Jurkat, Clone E6-1 (cell line): ENCODE results near the gene MOGAT3.
"Not testable (repeated sequence)": the region's sequence is repeated elsewhere in the genome, so short reads cannot be mapped to it uniquely, and the experiment has no call there.

ENCODE experiments used
- DNase-seq: peaks from one replicate; pipeline ENCODE4 v3.0.0-alpha.2; 2011; ENCODE audit warnings: low read depth, low spot score
- H3K4me3 ChIP-seq: 2 replicates; pipeline ENCODE4 v1.5.1; 2011; ENCODE audit warnings: mild to moderate bottlenecking, low read length, control low read depth, moderate library complexity

Gene MOGAT3

DNA sequence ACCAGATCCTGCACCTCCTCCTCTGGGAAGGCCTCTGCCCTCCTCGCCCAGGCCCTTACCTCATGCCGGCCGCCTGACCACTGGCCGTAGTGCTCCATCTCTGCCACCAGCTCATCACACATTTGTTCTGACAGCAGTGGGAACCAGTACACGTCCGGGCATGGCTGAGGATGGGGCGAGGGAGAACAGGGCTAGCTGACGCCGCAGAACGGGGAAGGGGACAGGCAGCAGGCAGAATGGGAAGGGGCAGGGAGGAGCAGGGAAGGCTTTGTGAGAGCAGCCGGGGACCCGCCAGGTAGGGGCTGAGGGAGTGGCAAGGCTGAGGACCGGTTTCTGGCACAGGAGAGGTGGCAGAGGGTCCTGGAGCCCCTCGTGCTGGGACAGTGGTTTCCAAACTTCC is 8.0 kb upstream of the MOGAT3 start:
- no peak for DNase-seq
- H3K4me3 ChIP-seq: no peak overlapping the region

DNA sequence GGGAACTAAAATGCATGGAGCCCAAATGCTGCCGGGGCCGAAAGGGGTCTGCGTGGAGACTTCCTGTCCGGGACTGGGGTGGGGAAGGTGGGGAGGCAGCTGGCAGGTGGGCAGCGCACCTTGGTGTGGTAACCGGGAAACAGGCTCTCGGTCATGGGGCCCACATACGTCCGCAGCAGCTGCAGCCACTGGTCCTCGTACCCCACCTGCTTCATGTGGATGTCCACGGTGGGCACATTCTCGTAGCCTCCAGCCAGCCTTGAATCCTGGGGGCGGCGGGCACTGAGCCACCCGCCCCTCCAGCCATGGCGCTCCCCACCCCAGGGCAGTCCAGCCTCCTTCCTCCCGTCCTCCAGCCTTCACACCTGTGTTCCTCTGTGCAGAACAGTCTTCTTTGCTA is 6.6 kb upstream of the MOGAT3 start:
- no peak for DNase-seq
- no peak overlapping the region for H3K4me3 ChIP-seq

DNA sequence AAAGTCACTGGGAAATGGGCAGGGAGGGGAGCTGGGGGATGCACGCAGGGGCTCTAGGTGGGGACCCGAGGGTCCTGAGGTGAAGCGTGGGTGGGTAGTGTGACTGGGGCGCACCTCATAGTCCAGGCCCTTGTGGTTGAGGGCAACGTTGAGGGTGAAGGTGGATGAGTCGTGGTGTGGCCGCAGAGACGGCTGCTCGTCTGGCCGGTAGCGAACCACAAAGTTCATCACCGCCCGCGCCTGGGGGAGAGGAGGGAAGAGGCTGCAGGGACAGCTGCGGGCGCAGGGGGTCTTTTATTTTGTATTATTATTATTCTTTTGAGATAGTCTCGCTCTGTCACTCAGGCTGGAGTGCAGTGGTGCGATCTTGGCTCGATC is 5.8 kb upstream of the MOGAT3 start:
- DNase-seq: no peak
- no peak overlapping the region for H3K4me3 ChIP-seq

DNA sequence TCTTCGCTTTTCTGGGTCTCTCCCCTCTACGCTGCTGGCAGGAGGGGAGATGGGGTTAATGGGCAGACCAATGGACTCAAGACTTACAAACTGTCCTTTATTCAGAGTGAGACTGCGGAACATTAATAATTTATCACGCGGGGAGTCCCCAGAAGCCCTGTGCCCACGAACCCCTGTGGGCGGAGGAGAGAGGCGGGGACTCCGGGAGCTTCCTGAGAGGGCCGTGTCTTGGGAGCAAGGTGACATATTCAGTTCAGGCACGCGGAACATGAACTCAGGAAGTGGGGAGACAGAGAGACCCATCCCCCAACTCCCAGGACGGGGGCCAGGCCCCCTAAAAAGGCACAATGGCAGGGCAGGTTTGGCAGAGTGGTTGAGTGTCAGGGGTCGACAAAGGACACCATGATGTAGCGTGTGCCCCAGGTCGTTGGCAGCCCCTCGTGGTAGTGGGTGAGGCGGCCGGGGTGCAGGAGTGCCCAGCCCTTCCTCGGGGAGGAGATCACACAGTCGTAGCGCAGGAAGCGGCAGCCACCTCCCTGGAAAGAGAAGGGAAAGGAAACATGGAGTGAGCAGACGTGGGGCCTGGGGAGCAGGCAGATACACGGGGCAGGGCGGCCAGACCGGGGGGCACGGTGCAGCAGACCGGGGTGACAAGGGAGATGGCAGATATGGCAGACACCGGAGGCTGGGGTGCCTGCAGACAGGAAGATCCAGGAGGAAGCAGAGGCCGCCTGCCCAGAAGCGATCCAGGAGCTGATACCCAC is 5.2 kb upstream of the MOGAT3 start:
- no peak for DNase-seq
- H3K4me3 ChIP-seq: no peak overlapping the region

DNA sequence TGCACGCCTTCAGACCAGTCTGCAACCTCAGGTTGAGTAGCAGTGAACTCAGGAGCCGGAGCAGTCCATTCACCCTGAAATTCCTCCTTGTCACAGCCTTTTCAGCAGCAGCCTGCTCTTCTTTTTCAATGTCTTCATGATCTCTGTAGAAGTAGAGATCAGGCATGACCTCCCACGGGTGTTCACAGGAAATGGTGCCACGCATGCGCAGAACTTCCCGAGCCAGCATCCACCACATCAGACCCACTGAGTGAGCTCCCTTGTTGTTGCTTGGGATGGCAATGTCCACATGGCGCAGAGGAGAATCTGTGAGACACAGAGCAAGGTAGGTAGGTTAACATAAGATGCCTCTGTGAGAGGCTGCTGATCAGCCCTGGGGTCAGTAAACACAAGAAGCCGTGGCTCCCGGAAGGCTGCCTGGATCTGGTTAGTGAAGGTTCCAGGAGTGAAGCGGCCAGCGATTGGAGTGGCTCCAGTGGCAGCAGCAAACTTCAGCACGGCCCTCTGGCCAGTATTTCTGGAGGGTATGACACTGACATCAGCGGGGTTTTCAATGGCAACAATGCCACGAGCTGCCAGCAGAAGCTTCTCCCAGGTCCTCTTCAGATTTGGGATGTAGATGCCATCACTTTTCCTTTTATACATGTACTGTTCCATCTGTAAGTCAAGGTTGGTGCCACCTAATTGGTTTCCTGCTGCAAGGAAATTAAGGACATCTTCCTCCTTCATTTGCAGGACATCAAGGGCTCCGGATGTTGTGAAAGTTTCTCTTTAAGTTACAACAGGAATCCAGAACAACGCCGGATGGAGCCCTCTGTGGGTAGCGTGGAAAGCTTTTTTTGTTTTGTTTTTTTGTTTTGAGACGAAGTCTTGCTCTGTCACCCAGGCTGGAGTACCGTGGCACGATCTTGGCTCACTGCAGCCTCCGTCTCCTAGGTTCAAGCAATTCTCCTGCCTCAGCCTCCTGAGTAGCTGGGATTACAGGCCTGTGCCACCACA is 3.2 kb upstream of the MOGAT3 start:
- H3K4me3 ChIP-seq, DNase-seq: not testable (repeated sequence)

DNA sequence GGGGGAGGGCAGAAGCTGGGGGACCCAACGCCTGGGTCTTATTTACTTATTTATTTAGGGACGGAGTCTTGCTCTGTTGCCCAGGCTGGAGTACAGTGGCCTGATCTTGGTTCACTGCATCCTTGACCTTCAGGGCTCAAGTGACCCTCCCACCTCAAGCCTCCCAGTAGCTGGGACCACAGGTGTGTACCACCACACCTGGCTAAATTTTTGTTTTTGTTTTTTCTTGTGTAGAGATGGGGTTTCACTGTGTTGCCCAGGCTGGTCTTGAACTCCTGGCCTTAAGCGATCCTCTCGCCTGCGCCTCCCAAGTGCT is 1.7 kb upstream of the MOGAT3 start:
- DNase-seq: no peak
- H3K4me3 ChIP-seq: no peak overlapping the region

DNA sequence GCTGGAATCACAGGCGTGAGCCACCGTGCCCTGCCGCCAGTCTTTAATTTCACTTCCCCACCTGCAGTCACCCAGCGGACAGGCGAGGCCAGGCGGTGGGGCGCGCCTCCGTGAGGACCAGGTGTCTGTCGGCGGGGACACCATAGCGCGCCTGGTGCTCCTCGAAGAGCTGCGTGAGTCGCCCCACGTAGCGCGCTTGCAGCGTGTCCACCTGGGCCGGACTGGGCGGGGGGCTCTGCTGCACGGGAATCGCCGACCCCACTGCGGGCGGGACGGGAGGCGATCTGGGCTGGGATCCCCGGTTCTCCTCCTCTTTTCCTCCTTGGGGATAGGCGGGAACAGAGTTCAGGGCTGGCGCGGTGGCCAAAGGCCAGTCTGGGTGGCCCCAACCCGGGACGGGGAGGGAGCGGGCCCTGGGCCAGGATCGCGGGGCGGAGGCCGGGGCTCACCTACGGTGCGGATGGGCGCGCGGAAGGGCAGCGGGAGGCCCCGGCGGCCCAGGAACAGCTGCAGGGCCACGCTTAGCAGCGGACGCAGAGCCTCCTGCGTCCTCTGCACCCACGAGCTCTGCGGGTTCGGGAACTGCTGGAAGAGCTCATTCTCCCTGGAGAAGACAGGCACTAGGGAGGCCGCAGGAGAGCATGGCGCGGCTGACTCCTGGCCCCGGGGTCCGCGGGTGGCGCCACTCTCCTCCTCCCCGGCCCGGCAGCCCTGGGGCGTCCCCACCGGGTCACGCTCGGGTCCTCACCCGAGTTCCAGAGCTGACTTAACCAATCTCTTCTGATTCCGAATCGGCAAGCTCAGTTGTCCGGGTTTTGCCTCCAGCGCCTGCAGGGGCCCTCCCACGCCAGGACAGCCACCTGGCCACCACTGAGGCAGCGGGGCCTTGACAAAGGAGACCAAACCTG is 1.1 kb upstream of the MOGAT3 start:
- no peak for DNase-seq
- H3K4me3 ChIP-seq: no peak overlapping the region

DNA sequence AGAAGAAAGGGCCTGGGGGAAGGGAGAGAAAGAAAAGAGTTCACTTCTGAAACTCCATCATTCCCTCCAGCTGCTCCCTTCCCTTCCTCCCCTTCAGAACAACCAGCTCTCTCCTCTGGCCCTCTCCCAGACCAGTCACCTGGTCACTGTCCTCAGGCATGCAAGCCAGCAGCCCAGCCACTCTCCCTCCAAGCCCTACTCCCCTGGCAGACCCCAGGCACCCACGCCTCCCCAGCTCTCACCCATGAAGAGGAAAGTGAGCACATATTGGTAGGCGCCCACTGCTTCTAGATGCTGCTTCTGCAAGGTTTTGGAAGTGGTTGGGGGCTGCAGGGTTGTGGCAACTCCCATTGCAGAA is 353 bp downstream of the MOGAT3 start:
- no peak overlapping the region for H3K4me3 ChIP-seq

DNA sequence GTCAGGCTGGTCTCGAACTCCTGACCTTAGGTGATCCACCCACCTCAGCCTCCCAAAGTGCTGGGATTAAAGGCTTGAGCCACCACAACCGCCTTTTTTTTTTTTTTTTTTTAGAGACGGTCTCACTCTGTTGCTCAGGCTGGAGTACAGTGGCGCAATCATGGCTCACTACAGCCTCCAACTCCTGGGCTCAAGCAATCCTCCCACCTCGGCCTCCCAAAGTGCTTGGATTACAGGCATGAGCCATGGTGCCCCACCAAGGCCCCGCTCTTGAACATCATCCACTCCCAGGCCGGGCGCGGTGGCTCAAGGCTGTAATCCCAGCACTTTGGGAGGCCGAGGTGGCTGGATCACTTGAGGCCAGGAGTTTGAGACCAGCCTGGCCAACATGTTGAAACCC is 1.3 kb downstream of the MOGAT3 start:
- not testable (repeated sequence) for H3K4me3 ChIP-seq, DNase-seq

More for the DNA sequence above, 353 bp downstream of the MOGAT3 start:
- DNase-seq: no peak

DNA sequence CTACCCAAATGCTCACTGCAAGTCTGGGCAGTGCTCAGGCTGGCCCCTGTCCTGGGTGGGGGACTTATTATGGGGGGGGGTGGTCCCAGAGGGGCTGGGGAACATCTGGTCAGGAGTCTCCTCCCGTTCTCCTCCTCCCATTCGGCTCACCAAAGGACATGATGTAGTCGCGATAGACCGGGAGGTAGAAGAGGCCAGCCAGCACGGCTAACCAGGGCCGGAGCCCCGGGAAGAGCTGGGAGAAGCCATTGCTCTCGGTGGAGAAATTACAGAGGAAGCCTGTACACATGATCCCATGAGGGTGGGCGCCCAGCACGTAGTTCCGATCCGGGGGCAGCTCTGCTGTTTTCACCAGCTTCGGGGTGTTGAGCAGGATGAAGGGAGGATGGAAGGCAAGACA is 2.4 kb downstream of the MOGAT3 start:
- no peak overlapping the region for H3K4me3 ChIP-seq
- DNase-seq: no peak

DNA sequence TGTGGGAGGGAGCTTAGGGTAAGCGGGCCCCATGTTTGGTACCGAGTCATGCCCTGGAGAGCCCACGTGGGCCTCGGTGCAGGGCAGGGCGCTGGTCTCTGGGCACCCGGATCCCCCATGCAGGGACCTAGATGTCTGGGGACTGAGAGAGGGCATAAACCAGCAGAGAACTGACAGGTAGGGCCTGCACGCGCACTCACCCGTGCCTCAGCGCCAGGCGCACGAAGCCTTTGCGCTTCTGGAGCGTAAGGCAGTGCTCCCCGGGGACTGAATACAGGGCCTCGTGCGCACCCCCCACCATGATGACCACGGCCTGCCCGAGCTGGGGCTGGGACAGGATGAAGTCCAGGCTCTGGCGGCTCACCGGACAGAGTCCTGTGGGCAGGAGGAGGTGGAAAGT is 2.8 kb downstream of the MOGAT3 start:
- H3K4me3 ChIP-seq: no peak overlapping the region
- DNase-seq: no peak

DNA sequence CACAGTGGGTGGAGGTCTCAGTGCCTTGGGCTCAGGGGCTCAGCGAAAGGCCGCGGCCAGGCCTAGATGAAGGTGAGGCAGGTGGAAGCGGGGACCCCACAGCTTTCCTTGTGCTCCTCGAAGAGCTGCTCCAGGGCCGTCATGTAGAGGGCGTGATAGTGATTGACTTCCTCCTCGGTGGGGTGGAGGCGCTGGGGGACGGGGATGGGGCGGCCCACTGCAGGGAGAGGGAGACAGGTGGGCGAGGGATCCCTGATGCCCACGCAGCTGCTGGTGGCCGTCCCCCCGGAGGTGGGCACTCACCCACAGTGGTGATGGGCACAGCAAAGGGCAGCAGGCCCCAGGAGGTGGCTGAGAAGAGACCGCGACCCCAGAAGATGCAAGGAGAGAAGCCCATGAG is 5.0 kb downstream of the MOGAT3 start:
- no peak for DNase-seq
- H3K4me3 ChIP-seq: no peak overlapping the region

DNA sequence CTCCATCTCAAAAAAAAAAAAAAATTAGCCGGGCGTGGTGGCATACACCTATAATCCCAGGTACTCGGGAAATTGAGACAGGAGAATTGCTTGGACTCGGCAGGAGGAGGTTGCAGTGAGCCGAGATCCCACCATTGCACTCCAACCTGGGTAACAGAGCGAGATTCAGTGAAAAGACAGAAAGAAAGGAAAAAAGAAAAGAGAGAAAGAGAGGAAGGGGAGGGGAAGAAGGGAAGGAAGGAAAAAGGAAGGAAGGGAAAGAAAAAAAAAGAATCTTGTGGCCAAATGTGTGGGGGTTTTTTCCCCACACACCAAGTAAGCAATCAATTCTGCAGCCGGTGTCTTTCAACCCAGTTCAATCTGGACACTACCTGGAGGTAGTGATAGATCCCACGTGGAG is 11.7 kb downstream of the MOGAT3 start:
- no peak for DNase-seq
- no peak overlapping the region for H3K4me3 ChIP-seq

DNA sequence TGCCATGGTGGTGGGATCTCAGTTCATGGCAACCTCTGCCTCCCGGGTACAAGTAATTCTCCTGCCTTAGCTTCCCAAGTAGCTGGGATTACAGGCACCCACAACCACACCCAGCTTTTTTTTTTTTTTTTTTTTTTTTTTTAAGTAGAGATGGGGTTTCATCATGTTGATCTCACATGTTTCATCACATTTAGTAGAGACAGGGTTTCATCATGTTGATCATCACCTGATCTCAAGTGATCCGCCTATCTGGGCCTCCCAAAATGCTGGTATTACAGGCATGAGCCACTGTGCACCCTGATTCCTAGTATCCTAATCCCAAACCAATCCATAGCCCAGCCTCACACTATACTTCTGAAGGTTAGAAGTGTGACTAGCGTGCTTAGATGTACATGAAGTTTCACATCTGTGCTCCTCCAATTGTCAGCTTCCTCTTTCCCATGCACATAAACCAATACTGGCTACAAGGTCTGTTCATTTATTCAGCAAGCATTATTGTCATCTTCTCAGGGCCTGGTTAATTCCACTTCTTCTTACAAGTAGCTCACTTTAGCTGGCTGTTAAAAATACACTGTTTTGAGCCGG is 13.9 kb downstream of the MOGAT3 start:
- no peak overlapping the region for H3K4me3 ChIP-seq
- DNase-seq: no peak

DNA sequence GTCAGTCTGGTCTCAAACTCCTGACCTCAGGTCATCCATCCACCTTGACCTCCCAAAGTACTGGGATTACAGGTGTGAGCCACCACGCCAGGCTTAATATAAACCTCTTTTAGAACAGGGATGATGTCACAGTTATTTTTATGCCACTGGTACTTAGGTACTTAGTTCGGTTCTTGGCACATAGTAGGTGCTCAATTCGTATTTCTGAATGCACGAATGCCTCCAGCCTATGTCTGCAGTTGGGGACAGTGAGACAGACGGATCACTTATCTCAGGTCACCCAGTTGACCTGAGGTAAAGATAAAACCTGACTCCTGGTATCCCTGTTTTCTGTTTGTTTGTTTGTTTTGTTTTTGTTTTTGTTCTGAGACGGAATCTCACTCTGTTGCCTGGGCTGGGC is 14.6 kb downstream of the MOGAT3 start:
- H3K4me3 ChIP-seq: no peak overlapping the region
- no peak for DNase-seq

DNA sequence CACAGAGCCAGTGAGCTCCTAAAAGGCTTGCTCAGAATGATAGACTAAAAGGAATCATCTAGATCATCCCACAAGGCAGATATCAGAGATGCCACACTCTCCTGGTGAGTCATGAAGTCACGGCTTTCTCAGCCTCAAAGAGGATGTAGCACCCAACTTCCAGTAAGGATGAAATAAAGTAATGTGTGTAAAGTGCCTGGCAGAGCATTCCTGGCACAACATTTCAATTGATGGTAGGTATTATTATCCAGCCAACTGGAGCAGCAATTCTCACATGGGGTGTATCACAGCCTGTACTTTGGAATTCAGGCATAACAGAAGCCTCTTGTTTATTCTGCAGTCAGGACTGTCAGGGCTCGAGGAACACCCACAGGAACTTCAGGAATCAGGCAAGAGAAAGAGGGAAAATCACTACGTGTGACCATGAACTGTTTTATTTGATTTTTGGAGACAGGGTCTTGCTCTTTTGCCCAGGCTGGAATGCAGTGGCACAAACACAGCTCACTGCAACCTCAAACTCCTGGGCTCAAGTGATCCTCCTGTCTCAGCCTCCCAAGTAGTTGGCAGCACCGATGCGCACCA is 15.5 kb downstream of the MOGAT3 start:
- no peak overlapping the region for H3K4me3 ChIP-seq
- DNase-seq: no peak

DNA sequence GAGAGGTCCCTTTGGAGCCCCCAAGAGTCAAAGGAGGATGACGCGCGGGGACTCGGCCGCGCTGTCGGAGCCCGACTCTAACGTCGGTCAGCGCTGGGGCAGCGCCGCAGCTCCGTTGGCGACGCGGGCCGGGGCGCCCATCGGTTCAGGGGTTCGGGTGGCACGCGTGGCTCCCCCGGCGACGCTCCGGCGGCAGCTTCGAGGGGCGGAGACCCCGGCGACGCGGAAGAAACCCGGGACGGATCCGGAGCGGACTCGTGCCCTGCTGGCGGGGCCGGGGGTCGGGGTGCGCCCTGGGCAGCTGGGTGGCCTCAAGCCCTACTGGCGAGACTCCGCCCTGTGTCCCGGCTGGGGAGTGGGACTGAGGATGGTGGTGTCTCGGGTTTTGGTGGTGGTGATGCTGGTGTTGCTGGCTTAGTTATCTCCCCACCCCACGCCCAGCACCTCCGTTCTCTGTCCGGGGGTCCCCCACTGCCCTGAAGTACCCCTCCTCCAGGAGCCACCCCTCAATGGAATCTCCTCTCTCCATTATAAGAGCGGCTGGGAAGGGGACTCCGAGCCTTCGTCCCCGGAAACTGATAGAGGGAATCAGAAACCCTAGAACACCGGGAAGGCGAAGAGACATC is 20.6 kb downstream of the MOGAT3 start, which contains the start of gene NAT16:
NAT16 (minus strand) TSS at position 164 of the 626 bp plus-strand sequence. CDS start 5,486 bp downstream, outside the sequence.
- H3K4me3 ChIP-seq: no peak within 1 kb of the TSS
- no peak for DNase-seq

DNA sequence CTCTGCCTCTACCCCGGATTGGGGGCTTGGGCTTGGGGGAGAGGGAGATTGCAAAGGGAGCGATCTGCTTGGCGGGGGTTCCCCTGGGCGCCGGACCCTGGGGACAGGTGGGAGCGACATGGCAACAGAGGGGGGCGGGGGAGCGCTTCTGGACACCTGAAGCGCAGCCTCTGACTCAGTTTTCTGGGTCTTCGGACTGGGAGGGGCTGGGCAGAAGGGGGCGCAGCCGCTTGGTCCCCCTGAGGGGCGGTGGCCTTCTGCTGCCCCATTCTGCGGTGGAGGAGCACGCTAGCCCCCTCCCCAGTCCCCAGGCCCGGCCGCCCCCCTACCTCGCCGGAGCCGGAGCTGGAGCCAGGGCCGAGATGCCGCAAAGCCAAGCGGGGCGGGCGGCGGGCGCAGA is 21.1 kb downstream of the MOGAT3 start:
- no peak for DNase-seq
- no peak overlapping the region for H3K4me3 ChIP-seq
